IPS-18c (cell line): ENCODE data around the gene CACNA2D3.
"Not testable (repeated sequence)": the region's sequence is repeated elsewhere in the genome, so short reads cannot be mapped to it uniquely, and the experiment has no call there.

Experiments
- H3K4me3 ChIP-seq: 2 replicates; pipeline ENCODE4 v1.7.0; 2013; ENCODE audit warnings: low read depth, mild to moderate bottlenecking, low read length, moderate library complexity; ENCODE audit not compliant: insufficient read depth
- H3K9me3 ChIP-seq: one replicate; pipeline ENCODE4 v1.6.1; 2013; ENCODE audit warnings: mild to moderate bottlenecking, low read length, moderate library complexity; ENCODE audit not compliant: control insufficient read depth, insufficient read depth

Gene CACNA2D3

GRCh38 chr3:54954521-54954920 lies 832.2 kb downstream of the CACNA2D3 start:
- H3K9me3 ChIP-seq = no peaks in the 10 kb centered on the region
- no peak overlapping the region for H3K4me3 ChIP-seq

- H3K4me3 ChIP-seq = no peak overlapping the region
These were observed 833.1 kb downstream of the CACNA2D3 start for GRCh38 chr3:54955496-54955895.

GRCh38 chr3:54955941-54956340 lies 833.6 kb downstream of the CACNA2D3 start:
- Histone ChIP-seq H3K4me3 (no peak overlapping the region), H3K9me3 (no peaks in the 10 kb centered on the region)

More at GRCh38 chr3:54955496-54955895, 833.1 kb downstream of the CACNA2D3 start:
- H3K9me3 ChIP-seq = no peaks in the 10 kb centered on the region

GRCh38 chr3:54957711-54958110 lies 835.4 kb downstream of the CACNA2D3 start:
- H3K9me3 ChIP-seq = no peaks in the 10 kb centered on the region
- H3K4me3 ChIP-seq = no peak overlapping the region

- no peak overlapping the region for H3K4me3 ChIP-seq
- H3K9me3 ChIP-seq = no peaks in the 10 kb centered on the region
These were observed 837.7 kb downstream of the CACNA2D3 start for GRCh38 chr3:54960082-54960481.

- H3K9me3 ChIP-seq = no peaks in the 10 kb centered on the region
- H3K4me3 ChIP-seq = no peak overlapping the region
These were observed 838.3 kb downstream of the CACNA2D3 start for GRCh38 chr3:54960701-54961100.

- Histone ChIP-seq H3K9me3 (no peaks in the 10 kb centered on the region), H3K4me3 (no peak overlapping the region)
These were observed 839.8 kb downstream of the CACNA2D3 start for GRCh38 chr3:54962200-54962599.

GRCh38 chr3:54963641-54964040 lies 841.3 kb downstream of the CACNA2D3 start:
- H3K9me3 ChIP-seq = no peaks in the 10 kb centered on the region
- no peak overlapping the region for H3K4me3 ChIP-seq

- no peaks in the 10 kb centered on the region for H3K9me3 ChIP-seq
These were observed 841.7 kb downstream of the CACNA2D3 start for GRCh38 chr3:54964081-54964480.

GRCh38 chr3:54965746-54966145 lies 843.4 kb downstream of the CACNA2D3 start:
- Histone ChIP-seq H3K9me3 (no peaks in the 10 kb centered on the region), H3K4me3 (no peak overlapping the region)

More at GRCh38 chr3:54964081-54964480, 841.7 kb downstream of the CACNA2D3 start:
- no peak overlapping the region for H3K4me3 ChIP-seq

- Histone ChIP-seq H3K4me3 (no peak overlapping the region), H3K9me3 (no peaks in the 10 kb centered on the region)
These were observed 844.6 kb downstream of the CACNA2D3 start for GRCh38 chr3:54966979-54967378.

- no peaks in the 10 kb centered on the region for H3K9me3 ChIP-seq
- H3K4me3 ChIP-seq = no peak overlapping the region
These were observed 845.4 kb downstream of the CACNA2D3 start for GRCh38 chr3:54967731-54968161.

- no peaks in the 10 kb centered on the region for H3K9me3 ChIP-seq
- no peak overlapping the region for H3K4me3 ChIP-seq
These were observed 846.3 kb downstream of the CACNA2D3 start for GRCh38 chr3:54968546-54969172.

- H3K9me3 ChIP-seq = no peaks in the 10 kb centered on the region
- H3K4me3 ChIP-seq = no peak overlapping the region
These were observed 847.3 kb downstream of the CACNA2D3 start for GRCh38 chr3:54969652-54970051.

- Histone ChIP-seq H3K4me3 (no peak overlapping the region), H3K9me3 (no peaks in the 10 kb centered on the region)
These were observed 848.5 kb downstream of the CACNA2D3 start for GRCh38 chr3:54970895-54971294.

- H3K4me3 ChIP-seq = no peak overlapping the region
- no peaks in the 10 kb centered on the region for H3K9me3 ChIP-seq
These were observed 855.1 kb downstream of the CACNA2D3 start for GRCh38 chr3:54977439-54977838.

GRCh38 chr3:54977946-54978345 lies 855.6 kb downstream of the CACNA2D3 start:
- H3K9me3 ChIP-seq, H3K4me3 ChIP-seq: not testable (repeated sequence)

- no peaks in the 10 kb centered on the region for H3K9me3 ChIP-seq
- no peak overlapping the region for H3K4me3 ChIP-seq
These were observed 860.5 kb downstream of the CACNA2D3 start for GRCh38 chr3:54982807-54983206.
